Small intestine (tissue), 7 donors: Measurements from ENCODE around the gene KLK10. TPM values are rescaled to one million over a fixed set of nuclear protein-coding genes. Genes with fewer than 3 reads are reported as not detected.
A peak's percentile ranks its signal among the peaks of the same experiment; 100 is the strongest.

Source experiments
- DNase-seq, 2 donors: peaks; one replicate each; pipeline versions ENCODE4 v3.0.0 to v3.0.0-alpha.2; 2013
- FAIRE-seq: peaks from 2 replicates; lab custom pipeline; 2012; peaks lifted over from hg19 to GRCh38; lab: Jason Lieb, UNC
- H3K27ac ChIP-seq, 3 donors: one replicate each; pipeline ENCODE4 v1.5.1; 2013; ENCODE audit warnings: low read length in 2 of 3, mild to moderate bottlenecking in 2 of 3, control low read depth in 1 of 3, inconsistent platforms in 1 of 3, low read depth in 1 of 3, moderate library complexity in 1 of 3
- H3K27me3 ChIP-seq, 3 donors: one replicate each; pipeline ENCODE4 v1.6.1; 2013; ENCODE audit warnings: low read length in 3 of 3, inconsistent platforms in 1 of 3; ENCODE audit not compliant: control insufficient read depth in 3 of 3, insufficient read depth in 3 of 3
- H3K36me3 ChIP-seq, 3 donors: one replicate each; pipeline ENCODE4 v1.6.1; 2013; ENCODE audit warnings: low read length in 3 of 3, inconsistent platforms in 1 of 3, low read depth in 1 of 3, mild to moderate bottlenecking in 1 of 3, moderate library complexity in 1 of 3; ENCODE audit not compliant: control insufficient read depth in 3 of 3, insufficient read depth in 2 of 3
- H3K4me1 ChIP-seq, 3 donors: one replicate each; pipeline ENCODE4 v1.6.1; 2013; ENCODE audit warnings: low read length in 2 of 3, inconsistent platforms in 1 of 3, low read depth in 1 of 3, mild to moderate bottlenecking in 1 of 3, moderate library complexity in 1 of 3; ENCODE audit not compliant: control insufficient read depth in 3 of 3, insufficient read depth in 2 of 3
- H3K4me3 ChIP-seq, 3 donors: one replicate each; pipeline ENCODE4 v1.5.1; 2013; ENCODE audit warnings: low read length in 3 of 3, control low read depth in 1 of 3, inconsistent platforms in 1 of 3, low read depth in 1 of 3, mild to moderate bottlenecking in 1 of 3, moderate library complexity in 1 of 3
- H3K9me3 ChIP-seq, 2 donors: one replicate each; pipeline ENCODE4 v1.6.1; 2013; ENCODE audit warnings: low read depth in 1 of 2, low read length in 1 of 2; ENCODE audit not compliant: control insufficient read depth in 2 of 2, insufficient read depth in 1 of 2
- WGBS, 3 donors: extraction: QIAGEN DNeasy Blood & Tissue Kit; methylation state at CpG; one replicate each; pipeline ENCODE4 v1.1.7; 2013; 5-methylcytosine and 5-hydroxymethylcytosine counted together
- polyA plus RNA-seq, 4 donors: library from polyadenylated mRNA; stranded (reverse) in 3 of 4; unstranded in 1 of 4; fragments of 200-250 nt in 3 of 4; fragments of 120-200 nt in 1 of 4; gene quantifications; one replicate each; pipeline versions ENCODE4 v1.2.1 to v1.2.3, GENCODE V29; 2013
- donor health status: healthy with polysubstance abuse.
- donor health status: control.
- donor health status: control.
- donor health status: Bipolar disorder and iron deficiency.
- donor health status: healthy.

The KLK10 gene
- polyA plus RNA-seq, 4 donors, result 0.10 to 1.7 (median 0.81) TPM; not detected in 1

DNA sequence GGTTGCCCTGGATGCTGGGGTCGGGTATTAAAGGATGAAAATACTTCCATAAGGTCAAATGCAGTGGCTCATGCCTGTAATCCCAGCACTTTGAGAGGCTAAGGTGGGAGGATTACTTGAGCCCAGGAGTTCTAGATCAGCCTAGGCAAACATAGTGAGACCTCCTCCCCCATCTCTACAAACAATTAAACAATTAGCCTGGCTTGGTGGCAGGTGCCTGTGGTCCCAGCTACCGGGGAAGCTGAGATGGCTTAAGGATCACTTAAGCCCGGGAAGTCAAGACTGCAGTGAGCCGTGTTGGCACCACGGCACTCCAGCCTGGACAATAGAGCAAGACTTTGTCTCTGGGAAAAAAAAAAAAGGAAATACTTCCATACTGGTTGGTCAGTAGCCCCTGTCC, 5.4 kb upstream of the KLK10 start:
- peaks cover 0 to 18% (median 0%) of the 10 kb centered on the region in 3 donors for H3K27me3 ChIP-seq
- no peaks in the 10 kb centered on the region for H3K4me1 ChIP-seq
- no peak overlapping the region for H3K4me3 ChIP-seq
- FAIRE-seq (no peak), DNase-seq (no peak)
- no peak overlapping the region for H3K27ac ChIP-seq
- H3K36me3 ChIP-seq, result no peaks in the 10 kb centered on the region
- WGBS, 3 donors, result 16 to 46% (median 41%) methylated on average over 5 of the region's 5 CpGs
- no peaks in the 10 kb centered on the region for H3K9me3 ChIP-seq

GRCh38 chr19:51023946-51024345, 4.4 kb upstream of the KLK10 start:
- no peak overlapping the region for H3K4me3 ChIP-seq
- no peaks in the 10 kb centered on the region for H3K4me1 ChIP-seq
- H3K27ac ChIP-seq, result no peak overlapping the region
- no peaks in the 10 kb centered on the region for H3K36me3 ChIP-seq
- H3K9me3 ChIP-seq, result no peaks in the 10 kb centered on the region
- DNase-seq (no peak), FAIRE-seq (no peak)
- peaks cover 4 to 28% (median 4%) of the 10 kb centered on the region in 3 donors for H3K27me3 ChIP-seq
- WGBS, 3 donors, result 67 to 73% (median 70%) methylated on average over 10 to 11 of the region's 11 CpGs

- no peaks in the 10 kb centered on the region for H3K36me3 ChIP-seq
- H3K27ac ChIP-seq, result no peak overlapping the region
- no peak overlapping the region for H3K4me3 ChIP-seq
- DNase-seq (no peak), FAIRE-seq (no peak)
- 55 to 65% (median 60%) methylated on average over 14 of the region's 14 CpGs for WGBS, 3 donors
- H3K9me3 ChIP-seq, result no peaks in the 10 kb centered on the region
- H3K27me3 ChIP-seq, result peaks cover 4 to 39% (median 4%) of the 10 kb centered on the region in 3 donors
- no peaks in the 10 kb centered on the region for H3K4me1 ChIP-seq
These were observed 3.0 kb upstream of the KLK10 start for GRCh38 chr19:51022526-51022925.

DNA sequence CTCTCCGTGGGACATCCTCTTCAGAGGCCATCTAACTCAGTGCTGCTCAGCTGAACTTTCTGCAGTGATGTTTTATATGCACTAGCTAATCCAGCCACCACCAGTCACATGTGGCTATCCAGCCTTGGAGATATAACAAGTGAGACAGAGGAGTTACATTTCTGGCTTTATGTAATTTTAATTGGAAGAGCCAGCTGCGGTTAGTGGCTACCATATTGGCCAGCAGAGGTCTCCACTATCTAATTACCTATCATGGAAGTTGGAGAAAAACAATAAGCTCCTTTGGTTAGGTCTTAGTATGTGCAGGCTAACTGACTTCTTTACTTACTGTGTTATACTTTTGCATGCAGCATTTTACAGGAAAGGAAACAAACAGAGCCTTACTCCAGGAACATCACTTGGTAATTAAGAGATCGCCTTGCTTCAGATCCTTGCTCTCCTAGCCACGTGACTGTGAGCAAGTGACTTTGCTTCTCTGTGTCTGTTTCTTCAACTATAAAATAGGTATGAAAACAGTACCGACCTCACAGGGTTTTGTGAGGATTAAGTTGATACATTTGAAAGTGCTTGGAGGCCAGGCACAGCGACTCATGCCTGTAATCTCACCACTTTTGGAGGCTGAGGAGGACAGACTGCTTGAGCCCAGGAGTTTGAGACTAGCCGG, 1.6 kb upstream of the KLK10 start:
- peaks cover 9 to 50% (median 10%) of the 10 kb centered on the region in 3 donors for H3K27me3 ChIP-seq
- no peak overlapping the region for H3K27ac ChIP-seq
- H3K36me3 ChIP-seq, result no peaks in the 10 kb centered on the region
- no peaks in the 10 kb centered on the region for H3K4me1 ChIP-seq
- WGBS, 3 donors, result 30 to 35% (median 32%) methylated on average over 7 of the region's 7 CpGs
- H3K9me3 ChIP-seq, result no peaks in the 10 kb centered on the region
- no peak overlapping the region for H3K4me3 ChIP-seq
- peak; percentile 30 to 36 for DNase-seq
- no peak for FAIRE-seq

GRCh38 chr19:51018745-51019543, 565 bp downstream of the KLK10 start:
- H3K9me3 ChIP-seq, result no peaks in the 10 kb centered on the region
- H3K27ac ChIP-seq, result no peak overlapping the region
- FAIRE-seq, result no peak
- no peaks in the 10 kb centered on the region for H3K4me1 ChIP-seq
- H3K27me3 ChIP-seq, result peaks cover 9 to 47% (median 12%) of the 10 kb centered on the region in 3 donors
- H3K4me3 ChIP-seq, result no peak overlapping the region
- no peak for DNase-seq
- H3K36me3 ChIP-seq, result no peaks in the 10 kb centered on the region
- 2 to 4% (median 3%) methylated on average over 54 to 68 of the region's 68 CpGs for WGBS, 3 donors

- no peak overlapping the region for H3K4me3 ChIP-seq
- peak in 1 of 2 donors; percentile 32 for DNase-seq
- H3K9me3 ChIP-seq, result no peaks in the 10 kb centered on the region
- no peaks in the 10 kb centered on the region for H3K36me3 ChIP-seq
- H3K27ac ChIP-seq, result no peak overlapping the region
- WGBS, 3 donors, result 2 to 10% (median 7%) methylated on average over 66 to 68 of the region's 68 CpGs
- H3K4me1 ChIP-seq, result no peaks in the 10 kb centered on the region
- FAIRE-seq, result no peak
- peaks cover 9 to 47% (median 12%) of the 10 kb centered on the region in 3 donors for H3K27me3 ChIP-seq
These were observed 2.5 kb downstream of the KLK10 start for GRCh38 chr19:51016798-51017683.

DNA sequence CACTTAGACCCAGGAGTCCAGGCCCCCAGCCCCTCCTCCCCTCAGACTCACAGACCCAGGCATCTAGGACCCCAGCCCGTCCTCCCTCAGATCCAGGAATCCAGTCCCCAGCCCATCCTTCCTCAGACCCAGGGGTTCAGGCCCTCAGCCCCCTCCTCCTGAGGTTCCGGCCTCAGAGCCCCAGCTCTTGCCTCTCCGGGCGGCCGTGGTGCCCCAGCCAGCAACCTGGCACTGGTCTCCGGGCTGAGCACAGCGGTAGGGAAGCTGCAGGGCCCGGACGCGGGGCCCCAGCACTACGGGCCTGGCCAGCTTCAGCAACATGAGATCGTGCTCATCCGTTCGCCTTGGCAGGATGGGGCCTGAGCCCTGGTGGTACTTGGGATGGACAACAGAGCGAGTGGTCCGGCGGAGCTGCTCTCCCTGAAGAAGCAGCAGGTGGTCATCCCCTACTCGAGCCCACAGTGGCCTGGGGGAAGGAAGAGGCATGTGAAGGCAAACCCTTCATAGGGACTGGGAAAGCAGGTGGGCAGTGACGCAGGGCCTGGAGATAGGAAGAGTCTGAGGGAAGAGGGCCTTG, 3.7 kb downstream of the KLK10 start:
- no peaks in the 10 kb centered on the region for H3K36me3 ChIP-seq
- H3K27me3 ChIP-seq, result peaks cover 9 to 47% (median 12%) of the 10 kb centered on the region in 3 donors
- no peaks in the 10 kb centered on the region for H3K4me1 ChIP-seq
- WGBS, 3 donors, result 86 to 91% (median 87%) methylated on average over 17 to 19 of the region's 19 CpGs
- DNase-seq (no peak), FAIRE-seq (no peak)
- H3K27ac ChIP-seq, result no peak overlapping the region
- H3K9me3 ChIP-seq, result no peaks in the 10 kb centered on the region
- H3K4me3 ChIP-seq, result no peak overlapping the region

- FAIRE-seq (no peak), DNase-seq (no peak)
- Histone ChIP-seq H3K9me3 (no peaks in the 10 kb centered on the region), H3K4me3 (no peak overlapping the region), H3K27ac (no peak overlapping the region), H3K36me3 (no peaks in the 10 kb centered on the region), H3K27me3 (peaks cover 7 to 32% (median 13%) of the 10 kb centered on the region in 3 donors), H3K4me1 (no peaks in the 10 kb centered on the region)
- WGBS, 3 donors, result 82 to 88% (median 85%) methylated on average over 6 of the region's 6 CpGs
These were observed 5.3 kb downstream of the KLK10 start for GRCh38 chr19:51014242-51014641.
